ENCODE data around the gene PSG2. TPM values are rescaled to one million over a fixed set of nuclear protein-coding genes. Genes with fewer than 3 reads are reported as not detected.
"Not testable (repeated sequence)": the region's sequence is repeated elsewhere in the genome, so short reads cannot be mapped to it uniquely, and the experiment has no call there.

Gene PSG2
- total RNA-seq, 1 donor from 2014 or later: not detected

- H3K4me1 Mint-ChIP-seq; H2AFZ ChIP-seq (replicated peaks); H4K20me1 ChIP-seq (ENCODE audit: low read depth); H3K27ac Mint-ChIP-seq; H3K79me2 ChIP-seq (ENCODE audit: low read depth); H3K9ac ChIP-seq; H3K4me2 ChIP-seq; H3K27ac ChIP-seq; H3K27me3 ChIP-seq; H3K4me3 ChIP-seq; H3K36me3 ChIP-seq; H3K4me1 ChIP-seq; DNase-seq (ENCODE audit: low spot score); H3K36me3 Mint-ChIP-seq; H3F3A ChIP-seq (ENCODE audit: low read depth); H3K27me3 Mint-ChIP-seq (ENCODE audit: insufficient read depth, low read depth); H3K4me3 Mint-ChIP-seq: not testable (repeated sequence)
- H3K9me3 ChIP-seq (ENCODE audit: low read depth): peaks cover 15% of the 10 kb centered on the region
- H3K9me3 Mint-ChIP-seq: peaks cover 20% of the 10 kb centered on the region
Observed at GRCh38 chr19:43107401-43107800, 24.9 kb upstream of the PSG2 start.

GRCh38 chr19:43105496-43105895 is 23.0 kb upstream of the PSG2 start:
- H3K27ac ChIP-seq: no peak overlapping the region
- Mint-ChIP-seq H3K9me3 (peaks cover 20% of the 10 kb centered on the region), H3K27ac (no peak overlapping the region), H3K27me3 (ENCODE audit: insufficient read depth, low read depth) (no peaks in the 10 kb centered on the region), H3K4me3 (no peak overlapping the region), H3K36me3 (no peaks in the 10 kb centered on the region), H3K4me1 (no peaks in the 10 kb centered on the region)
- no peaks in the 10 kb centered on the region for H3F3A ChIP-seq (ENCODE audit: low read depth)
- no peaks in the 10 kb centered on the region for H4K20me1 ChIP-seq (ENCODE audit: low read depth)
- H3K9me3 ChIP-seq (ENCODE audit: low read depth): peaks cover 10% of the 10 kb centered on the region
- no peak overlapping the region for H3K9ac ChIP-seq
- H3K4me3 ChIP-seq: no peak overlapping the region
- DNase-seq (ENCODE audit: low spot score): no peak
- no peaks in the 10 kb centered on the region for H3K4me1 ChIP-seq
- H3K27me3 ChIP-seq: no peaks in the 10 kb centered on the region
- TF ChIP-seq EZH2 (IDR thresholded peaks at IDR 0.05): no peak
- no peak for TF ChIP-seq EZH2phosphoT487 (IDR thresholded peaks at IDR 0.05)
- TF ChIP-seq CTCF (IDR thresholded peaks at IDR 0.05): no peak
- no peak overlapping the region for H3K4me2 ChIP-seq
- no peaks in the 10 kb centered on the region for H3K79me2 ChIP-seq (ENCODE audit: low read depth)
- no peaks in the 10 kb centered on the region for H3K36me3 ChIP-seq
- no peak overlapping the region for H2AFZ ChIP-seq (replicated peaks)

GRCh38 chr19:43104215-43104850 is 21.8 kb upstream of the PSG2 start:
- DNase-seq (ENCODE audit: low spot score); H3K27ac ChIP-seq; H3K27me3 Mint-ChIP-seq (ENCODE audit: insufficient read depth, low read depth); H3K4me1 ChIP-seq; H3K4me3 Mint-ChIP-seq; H3F3A ChIP-seq (ENCODE audit: low read depth); H3K27ac Mint-ChIP-seq; H3K79me2 ChIP-seq (ENCODE audit: low read depth); H3K9ac ChIP-seq; H3K36me3 ChIP-seq; H3K36me3 Mint-ChIP-seq; H3K27me3 ChIP-seq; H2AFZ ChIP-seq (replicated peaks); H3K4me1 Mint-ChIP-seq; H3K4me3 ChIP-seq; H3K4me2 ChIP-seq; H4K20me1 ChIP-seq (ENCODE audit: low read depth): not testable (repeated sequence)
- peak; percentile 10 for TF ChIP-seq CTCF (IDR thresholded peaks at IDR 0.05)
- H3K9me3 ChIP-seq (ENCODE audit: low read depth): peaks cover 10% of the 10 kb centered on the region
- peaks cover 23% of the 10 kb centered on the region for H3K9me3 Mint-ChIP-seq

GRCh38 chr19:43101950-43102349 is 19.4 kb upstream of the PSG2 start:
- H3K4me1 ChIP-seq: no peaks in the 10 kb centered on the region
- Mint-ChIP-seq H3K27me3 (ENCODE audit: insufficient read depth, low read depth) (no peaks in the 10 kb centered on the region), H3K27ac (no peak overlapping the region), H3K4me1 (no peaks in the 10 kb centered on the region), H3K36me3 (no peaks in the 10 kb centered on the region), H3K9me3 (peaks cover 30% of the 10 kb centered on the region), H3K4me3 (no peak overlapping the region)
- no peak for DNase-seq (ENCODE audit: low spot score)
- H3K36me3 ChIP-seq: no peaks in the 10 kb centered on the region
- H2AFZ ChIP-seq (replicated peaks): no peak overlapping the region
- H4K20me1 ChIP-seq (ENCODE audit: low read depth): no peaks in the 10 kb centered on the region
- H3K9me3 ChIP-seq (ENCODE audit: low read depth): peaks cover 13% of the 10 kb centered on the region
- no peaks in the 10 kb centered on the region for H3K27me3 ChIP-seq
- no peak overlapping the region for H3K9ac ChIP-seq
- H3K79me2 ChIP-seq (ENCODE audit: low read depth): no peaks in the 10 kb centered on the region
- TF ChIP-seq CTCF (IDR thresholded peaks at IDR 0.05) (no peak), EZH2phosphoT487 (IDR thresholded peaks at IDR 0.05) (no peak), EZH2 (IDR thresholded peaks at IDR 0.05) (no peak)
- no peak overlapping the region for H3K27ac ChIP-seq
- H3K4me2 ChIP-seq: no peak overlapping the region
- no peak overlapping the region for H3K4me3 ChIP-seq
- H3F3A ChIP-seq (ENCODE audit: low read depth): no peaks in the 10 kb centered on the region

- H4K20me1 ChIP-seq (ENCODE audit: low read depth); DNase-seq (ENCODE audit: low spot score); H3K27ac Mint-ChIP-seq; H3K4me2 ChIP-seq; H3K4me1 Mint-ChIP-seq; H3K4me1 ChIP-seq; H3F3A ChIP-seq (ENCODE audit: low read depth); H3K4me3 Mint-ChIP-seq; H3K79me2 ChIP-seq (ENCODE audit: low read depth); H3K27ac ChIP-seq; H3K27me3 Mint-ChIP-seq (ENCODE audit: insufficient read depth, low read depth); H3K4me3 ChIP-seq; H3K36me3 Mint-ChIP-seq; H3K27me3 ChIP-seq; H3K9me3 ChIP-seq (ENCODE audit: low read depth); H3K36me3 ChIP-seq; H3K9ac ChIP-seq; H2AFZ ChIP-seq (replicated peaks): not testable (repeated sequence)
- peaks cover 17% of the 10 kb centered on the region for H3K9me3 Mint-ChIP-seq
Observed at GRCh38 chr19:43098416-43098815, 15.9 kb upstream of the PSG2 start.

Data from neural progenitor cell (in vitro differentiated cells).